SK-N-SH (cell line): ENCODE measurements around the gene AVPR1B. TPM values are rescaled to one million over a fixed set of nuclear protein-coding genes. Genes with fewer than 3 reads are reported as not detected.

Experiments
- CTCF ChIA-PET: fragments of 300-600, 350-600 bp; formaldehyde crosslinking; extraction: SDS; loops from one replicate; lab custom pipeline; 2021; lab: Yijun Ruan, JAX
- POLR2A ChIA-PET: fragments of 350-600 bp; sonication (Branson Sonifier 250); formaldehyde crosslinking; extraction: SDS; loops from one replicate; lab custom pipeline; 2020; ENCODE audit warnings: antibody characterized with exemption, inconsistent platforms; lab: Yijun Ruan, JAX
- DNase-seq: peaks from one replicate; pipeline ENCODE4 v3.0.0; 2012
- H2AFZ ChIP-seq: fragments of 200-600 bp; sonication (generic); 2 replicates; pipeline ENCODE4 v1.8.1; 2016; ENCODE audit warnings: antibody characterized with exemption, mild to moderate bottlenecking, low read depth
- H3F3A ChIP-seq: fragments of 200-600 bp; sonication (generic); replicated peaks from 2 replicates; pipeline ENCODE3; 2016; ENCODE audit warnings: antibody characterized with exemption, mild to moderate bottlenecking; ENCODE audit not compliant: insufficient read depth
- H3K27ac ChIP-seq, 2 experiments: fragments of 200-500 bp in 1 of 2; fragments of 200-600 bp in 1 of 2; sonication (Bioruptor generic) in 1 of 2; sonication (generic), shearing (Covaris generic) in 1 of 2; 2 replicates each; pipeline versions ENCODE4 v1.5.1 to v1.6.1; 2014 to 2016; ENCODE audit warnings: low read depth in 2 of 2, inconsistent platforms in 1 of 2, low read length in 1 of 2, mild to moderate bottlenecking in 1 of 2, mixed read lengths in 1 of 2
- H3K27me3 ChIP-seq: fragments of 200-600 bp; sonication (generic), shearing (Covaris generic); 2 replicates; pipeline ENCODE4 v1.6.1; 2016; ENCODE audit warnings: mixed run types; ENCODE audit not compliant: insufficient read depth
- H3K36me3 ChIP-seq, 2 experiments: fragments of 200-500 bp in 1 of 2; fragments of 200-600 bp in 1 of 2; sonication (Bioruptor generic) in 1 of 2; sonication (generic) in 1 of 2; replicated peaks in 1 of 2; 2 replicates each; pipeline versions ENCODE3 to v1.5.1; 2014 to 2016; ENCODE audit warnings: low read length in 1 of 2, mild to moderate bottlenecking in 1 of 2; ENCODE audit not compliant: insufficient read depth in 2 of 2, control insufficient read depth in 1 of 2
- H3K4me1 ChIP-seq, 2 experiments: fragments of 200-500 bp in 1 of 2; fragments of 200-600 bp in 1 of 2; sonication (Bioruptor generic) in 1 of 2; sonication (generic), shearing (Covaris generic) in 1 of 2; 2 replicates each; pipeline versions ENCODE4 v1.5.1 to v1.6.1; 2014 to 2016; ENCODE audit warnings: low read depth in 1 of 2, low read length in 1 of 2, mixed run types in 1 of 2; ENCODE audit not compliant: insufficient read depth in 2 of 2, control insufficient read depth in 1 of 2
- H3K4me2 ChIP-seq: fragments of 200-600 bp; sonication (generic), shearing (Covaris generic); 2 replicates; pipeline ENCODE4 v1.6.1; 2017; ENCODE audit warnings: mixed run types
- H3K4me3 ChIP-seq, 2 experiments: fragments of 200-500 bp in 1 of 2; fragments of 200-600 bp in 1 of 2; sonication (Bioruptor generic) in 1 of 2; sonication (generic), shearing (Covaris generic) in 1 of 2; 2 replicates each; pipeline versions ENCODE4 v1.5.1 to v1.8.1; 2014 to 2016; ENCODE audit warnings: low read depth in 2 of 2, inconsistent platforms in 1 of 2, low read length in 1 of 2, mild to moderate bottlenecking in 1 of 2, mixed read lengths in 1 of 2, moderate library complexity in 1 of 2
- H3K79me2 ChIP-seq: fragments of 200-600 bp; sonication (generic); 2 replicates; pipeline ENCODE4 v1.8.1; 2017; ENCODE audit warnings: mild to moderate bottlenecking; ENCODE audit not compliant: insufficient read depth
- H3K9ac ChIP-seq: fragments of 200-600 bp; sonication (generic); 2 replicates; pipeline ENCODE4 v1.6.1; 2017; ENCODE audit warnings: mixed run types
- H3K9me2 ChIP-seq: fragments of 200-600 bp; sonication (generic); 2 replicates; pipeline ENCODE4 v1.6.1; 2017; ENCODE audit warnings: mixed run types
- H3K9me3 ChIP-seq: fragments of 200-600 bp; sonication (generic); 2 replicates; pipeline ENCODE4 v1.6.1; 2017; ENCODE audit warnings: mixed run types, mild to moderate bottlenecking, moderate library complexity
- H4K20me1 ChIP-seq: fragments of 200-600 bp; sonication (generic); 2 replicates; pipeline ENCODE4 v1.6.1; 2017; ENCODE audit warnings: mild to moderate bottlenecking, mixed run types; ENCODE audit not compliant: insufficient read depth
- CHD2 ChIP-seq: fragments of 150-350 bp; IDR thresholded peaks from 2 replicates; pipeline ENCODE4 v1.6.1; 2018; ENCODE audit warnings: low read length; ENCODE audit not compliant: partially characterized antibody
- MEF2A ChIP-seq: IDR thresholded peaks from 2 replicates; pipeline ENCODE4 v1.4.0; 2012; ENCODE audit warnings: low read depth, borderline replicate concordance
- RFX5 ChIP-seq: IDR thresholded peaks from 2 replicates; pipeline ENCODE4 v1.6.1; 2012; ENCODE audit warnings: mild to moderate bottlenecking, improper control_type of control experiment, low read length
- RXRA ChIP-seq: IDR thresholded peaks from 2 replicates; pipeline ENCODE4 v1.4.0; 2012; ENCODE audit warnings: low read depth, mild to moderate bottlenecking, borderline replicate concordance
- SIN3A ChIP-seq: IDR thresholded peaks from 2 replicates; pipeline ENCODE4 v1.6.1; 2012; ENCODE audit warnings: low read depth, mild to moderate bottlenecking, low read length, moderate library complexity, borderline replicate concordance
- SMC3 ChIP-seq: IDR thresholded peaks from 2 replicates; pipeline ENCODE4 v1.6.1; 2012; ENCODE audit warnings: low read depth, low read length, improper control_type of control experiment
- TAF1 ChIP-seq: IDR thresholded peaks from 2 replicates; pipeline ENCODE4 v1.6.1; 2012; ENCODE audit warnings: low read depth, mild to moderate bottlenecking, low read length, moderate library complexity, borderline replicate concordance
- WGBS: methylation state at CpG from one replicate; pipeline ENCODE4 v1.1.6; 2017; ENCODE audit warnings: low lambda C conversion rate; 5-methylcytosine and 5-hydroxymethylcytosine counted together
- polyA plus RNA-seq, 3 experiments: library from polyadenylated mRNA; depleted of rRNA; stranded (reverse); fragments of >200 nt; gene quantifications; 2 replicates each; pipeline ENCODE4 v1.2.3, GENCODE V29; 2012
- TF ChIP-seq, protein P1 (sequence below): fragments of 200-600 bp; sonication (generic); IDR thresholded peaks from 2 replicates; pipeline ENCODE4 v1.6.1; 2017; ENCODE audit warnings: antibody characterized with exemption, mild to moderate bottlenecking, moderate library complexity
- TF ChIP-seq, protein P2 (sequence below): IDR thresholded peaks from 2 replicates; pipeline ENCODE4 v1.4.0; 2012; ENCODE audit warnings: low read depth
- TF ChIP-seq, protein P3 (sequence below): IDR thresholded peaks from 2 replicates; pipeline ENCODE4 v1.4.0; 2012; ENCODE audit warnings: low read depth, borderline replicate concordance

AVPR1B gene
- polyA plus RNA-seq, 1 of the 3 experiments (the other 2 are of a cell fraction), result not detected

DNA sequence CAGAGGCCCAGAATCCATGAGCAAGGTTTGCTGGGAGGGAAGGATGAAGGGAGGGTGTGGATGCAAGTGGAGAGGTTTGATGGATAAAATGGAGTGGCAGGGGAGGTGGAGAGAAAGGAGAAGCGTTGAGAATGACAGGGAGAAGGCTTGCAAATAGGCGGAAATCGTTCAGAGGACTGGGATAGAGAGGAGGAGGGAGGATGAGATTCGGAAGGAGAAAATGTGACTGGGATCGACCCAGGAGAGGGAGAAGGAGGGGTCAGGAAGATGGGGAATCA, 376 bp downstream of the AVPR1B start (continued):
- TF ChIP-seq, protein P1, sequence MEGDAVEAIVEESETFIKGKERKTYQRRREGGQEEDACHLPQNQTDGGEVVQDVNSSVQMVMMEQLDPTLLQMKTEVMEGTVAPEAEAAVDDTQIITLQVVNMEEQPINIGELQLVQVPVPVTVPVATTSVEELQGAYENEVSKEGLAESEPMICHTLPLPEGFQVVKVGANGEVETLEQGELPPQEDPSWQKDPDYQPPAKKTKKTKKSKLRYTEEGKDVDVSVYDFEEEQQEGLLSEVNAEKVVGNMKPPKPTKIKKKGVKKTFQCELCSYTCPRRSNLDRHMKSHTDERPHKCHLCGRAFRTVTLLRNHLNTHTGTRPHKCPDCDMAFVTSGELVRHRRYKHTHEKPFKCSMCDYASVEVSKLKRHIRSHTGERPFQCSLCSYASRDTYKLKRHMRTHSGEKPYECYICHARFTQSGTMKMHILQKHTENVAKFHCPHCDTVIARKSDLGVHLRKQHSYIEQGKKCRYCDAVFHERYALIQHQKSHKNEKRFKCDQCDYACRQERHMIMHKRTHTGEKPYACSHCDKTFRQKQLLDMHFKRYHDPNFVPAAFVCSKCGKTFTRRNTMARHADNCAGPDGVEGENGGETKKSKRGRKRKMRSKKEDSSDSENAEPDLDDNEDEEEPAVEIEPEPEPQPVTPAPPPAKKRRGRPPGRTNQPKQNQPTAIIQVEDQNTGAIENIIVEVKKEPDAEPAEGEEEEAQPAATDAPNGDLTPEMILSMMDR, result no peak
- TF ChIP-seq, protein P2, sequence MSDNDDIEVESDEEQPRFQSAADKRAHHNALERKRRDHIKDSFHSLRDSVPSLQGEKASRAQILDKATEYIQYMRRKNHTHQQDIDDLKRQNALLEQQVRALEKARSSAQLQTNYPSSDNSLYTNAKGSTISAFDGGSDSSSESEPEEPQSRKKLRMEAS, result no peak
- TF ChIP-seq CHD2 (no peak), RXRA (no peak), TAF1 (no peak)

DNA sequence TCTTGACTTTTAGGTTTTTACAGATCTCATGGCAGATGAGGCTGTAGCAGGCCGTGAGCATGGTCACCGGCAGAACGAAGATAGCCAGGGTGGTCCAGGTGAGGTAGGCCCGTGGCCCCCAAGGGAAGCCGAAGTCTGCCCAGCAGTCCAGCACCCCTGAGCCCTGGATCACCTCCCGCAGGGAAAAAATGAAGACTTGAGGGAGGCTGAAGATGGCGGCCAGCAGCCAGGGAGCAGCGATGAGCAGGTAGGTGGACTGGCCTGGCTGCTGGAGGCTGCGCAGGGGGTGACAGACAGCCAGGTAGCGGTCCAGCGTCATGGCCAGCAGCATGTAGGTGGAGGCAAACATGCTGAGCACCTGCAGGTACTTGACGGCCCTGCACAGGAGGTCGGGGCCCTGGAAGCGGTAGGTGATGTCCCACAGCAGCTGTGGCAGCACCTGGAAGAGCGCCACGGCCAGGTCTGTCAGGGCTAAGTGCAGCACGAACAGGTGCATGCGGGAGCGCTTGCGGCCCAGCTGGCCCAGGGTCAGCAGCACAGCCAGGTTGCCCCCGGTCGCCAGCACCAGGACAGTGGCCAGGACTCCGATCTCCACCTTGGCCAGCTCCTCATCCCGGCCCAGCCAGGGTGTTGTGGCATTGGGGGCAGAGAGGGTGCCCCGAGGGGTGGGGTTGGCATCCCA, 856 bp downstream of the AVPR1B start:
- peaks cover 8% of the 10 kb centered on the region; the same call in 1 of the 2 replicates for H3K9me3 ChIP-seq
- no peak overlapping the region for H3K9ac ChIP-seq
- H4K20me1 ChIP-seq, result no peaks in the 10 kb centered on the region
- no peak for DNase-seq
- H3K79me2 ChIP-seq, result no peaks in the 10 kb centered on the region
- peaks cover 35% of the 10 kb centered on the region for H3K27me3 ChIP-seq
- H3K4me3 ChIP-seq, result no peak overlapping the region
- TF ChIP-seq, protein P2, result no peak
- TF ChIP-seq RFX5, result no peak
- TF ChIP-seq CHD2, result no peak
- TF ChIP-seq MEF2A, result no peak
- TF ChIP-seq, protein P3, sequence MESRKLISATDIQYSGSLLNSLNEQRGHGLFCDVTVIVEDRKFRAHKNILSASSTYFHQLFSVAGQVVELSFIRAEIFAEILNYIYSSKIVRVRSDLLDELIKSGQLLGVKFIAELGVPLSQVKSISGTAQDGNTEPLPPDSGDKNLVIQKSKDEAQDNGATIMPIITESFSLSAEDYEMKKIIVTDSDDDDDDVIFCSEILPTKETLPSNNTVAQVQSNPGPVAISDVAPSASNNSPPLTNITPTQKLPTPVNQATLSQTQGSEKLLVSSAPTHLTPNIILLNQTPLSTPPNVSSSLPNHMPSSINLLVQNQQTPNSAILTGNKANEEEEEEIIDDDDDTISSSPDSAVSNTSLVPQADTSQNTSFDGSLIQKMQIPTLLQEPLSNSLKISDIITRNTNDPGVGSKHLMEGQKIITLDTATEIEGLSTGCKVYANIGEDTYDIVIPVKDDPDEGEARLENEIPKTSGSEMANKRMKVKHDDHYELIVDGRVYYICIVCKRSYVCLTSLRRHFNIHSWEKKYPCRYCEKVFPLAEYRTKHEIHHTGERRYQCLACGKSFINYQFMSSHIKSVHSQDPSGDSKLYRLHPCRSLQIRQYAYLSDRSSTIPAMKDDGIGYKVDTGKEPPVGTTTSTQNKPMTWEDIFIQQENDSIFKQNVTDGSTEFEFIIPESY, result no peak
- no peak for TF ChIP-seq SMC3
- no peak for TF ChIP-seq SIN3A
- H3F3A ChIP-seq, result no peaks in the 10 kb centered on the region
- H3K36me3 ChIP-seq, result no peaks in the 10 kb centered on the region
- no peaks in the 10 kb centered on the region for H3K9me2 ChIP-seq
- H3K27ac ChIP-seq, result no peak overlapping the region
- 79% methylated on average over 6 of the region's 25 CpGs for WGBS
- peaks cover 0 to 10% of the 10 kb centered on the region in 2 experiments; a peak in 1 of 4 replicates for H3K4me1 ChIP-seq
- ChIA-PET CTCF (interaction anchor here (0.8 to 5.2 kb wide), 6 partner anchors 11 to 325 kb away, joined by 3 to 24 read pairs (median 9); no protein-coding TSS in a partner anchor), POLR2A (no interaction called here)
- H3K4me2 ChIP-seq, result no peak overlapping the region
- H2AFZ ChIP-seq, result no peak overlapping the region
